Activated CD8-positive, alpha-beta memory T cell treated with anti-CD3 and anti-CD28 coated beads, Interleukin-2, amount 10 ng/mL, durations not matched to agents 7 days and 5 days (primary cell): ENCODE data around the gene EEA1. TPM values are rescaled to one million over a fixed set of nuclear protein-coding genes. Genes with fewer than 3 reads are reported as not detected.
"Not testable (repeated sequence)": the region's sequence is repeated elsewhere in the genome, so short reads cannot be mapped to it uniquely, and the experiment has no call there.

Source experiments
- ATAC-seq: fragments of 150-1000 bp; cut with Tn5 transposase; one replicate; pipeline ENCODE4 v1.10.0; 2021; ENCODE audit warnings: moderate library complexity
- CTCF ChIA-PET: fragments of 350-600 bp; sonication (Branson Sonifier 250); formaldehyde crosslinking; loops from one replicate; lab custom pipeline; 2021; ENCODE audit warnings: antibody characterized with exemption; lab: Charles Lee
- DNase-seq: peaks from one replicate; pipeline ENCODE4 v3.0.0-alpha.2; 2020
- H3K27ac Mint-ChIP-seq: one replicate; pipeline ENCODE4 v1.8.0; 2021; ENCODE audit warnings: mild to moderate bottlenecking, mixed read lengths
- H3K27me3 Mint-ChIP-seq: one replicate; pipeline ENCODE4 v1.8.0; 2021; ENCODE audit warnings: mixed read lengths
- H3K36me3 Mint-ChIP-seq: one replicate; pipeline ENCODE4 v1.8.0; 2021; ENCODE audit warnings: mild to moderate bottlenecking, mixed read lengths
- H3K4me1 Mint-ChIP-seq: one replicate; pipeline ENCODE4 v1.8.0; 2021; ENCODE audit warnings: mixed read lengths
- H3K4me3 Mint-ChIP-seq: one replicate; pipeline ENCODE4 v1.8.0; 2021; ENCODE audit warnings: mild to moderate bottlenecking, moderate library complexity, mixed read lengths
- H3K9me3 Mint-ChIP-seq: one replicate; pipeline ENCODE4 v1.8.0; 2022; ENCODE audit warnings: low read depth, mixed read lengths
- total RNA-seq, 2 experiments: library from RNA; stranded (reverse); gene quantifications; one replicate each; pipeline ENCODE4 v1.2.3, GENCODE V29; 2021

Gene EEA1
- total RNA-seq, 2 experiments from 2014 or later = 14.5 to 14.7 TPM

- DNase-seq (no peak), ATAC-seq (no peak)
- CTCF ChIA-PET = no interaction called here
- Mint-ChIP-seq H3K27me3 (no peaks in the 10 kb centered on the region), H3K4me3 (no peak overlapping the region), H3K36me3 (peaks cover 35% of the 10 kb centered on the region), H3K4me1 (no peaks in the 10 kb centered on the region), H3K27ac (no peak overlapping the region), H3K9me3 (no peaks in the 10 kb centered on the region)
Observed at GRCh38 chr12:92810370-92810769, 118.7 kb downstream of the EEA1 start.

- H3K27ac Mint-ChIP-seq = no peak overlapping the region
- ATAC-seq = no peak
- no peak overlapping the region for H3K4me3 Mint-ChIP-seq
- peaks cover 40% of the 10 kb centered on the region for H3K36me3 Mint-ChIP-seq
- H3K27me3 Mint-ChIP-seq = no peaks in the 10 kb centered on the region
- no peaks in the 10 kb centered on the region for H3K9me3 Mint-ChIP-seq
- H3K4me1 Mint-ChIP-seq = no peaks in the 10 kb centered on the region
- CTCF ChIA-PET = no interaction called here
- no peak for DNase-seq
Observed at GRCh38 chr12:92803903-92804302, 125.2 kb downstream of the EEA1 start.

- H3K9me3 Mint-ChIP-seq = no peaks in the 10 kb centered on the region
- no peak overlapping the region for H3K27ac Mint-ChIP-seq
- H3K27me3 Mint-ChIP-seq = no peaks in the 10 kb centered on the region
- DNase-seq (no peak), ATAC-seq (no peak)
- H3K4me3 Mint-ChIP-seq = no peak overlapping the region
- H3K4me1 Mint-ChIP-seq = no peaks in the 10 kb centered on the region
- peaks cover 38% of the 10 kb centered on the region for H3K36me3 Mint-ChIP-seq
- CTCF ChIA-PET = no interaction called here
Observed at GRCh38 chr12:92802906-92803305, 126.2 kb downstream of the EEA1 start.

- Mint-ChIP-seq H3K27ac (no peak overlapping the region), H3K4me3 (no peak overlapping the region), H3K9me3 (peaks cover 7% of the 10 kb centered on the region), H3K4me1 (no peaks in the 10 kb centered on the region), H3K36me3 (peaks cover 38% of the 10 kb centered on the region), H3K27me3 (no peaks in the 10 kb centered on the region)
- CTCF ChIA-PET = no interaction called here
- no peak for DNase-seq
- ATAC-seq = no peak
Observed at GRCh38 chr12:92796650-92797049, 132.4 kb downstream of the EEA1 start.

GRCh38 chr12:92794814-92795213 lies 134.3 kb downstream of the EEA1 start:
- peaks cover 45% of the 10 kb centered on the region for H3K36me3 Mint-ChIP-seq
- CTCF ChIA-PET = interaction anchor here (1.0 to 1.4 kb wide), 2 partner anchors 132 to 226 kb away, joined by 3 read pairs; no protein-coding TSS in a partner anchor
- H3K4me1 Mint-ChIP-seq = no peaks in the 10 kb centered on the region
- H3K9me3 Mint-ChIP-seq = peaks cover 11% of the 10 kb centered on the region
- ATAC-seq (no peak), DNase-seq (no peak)
- H3K27me3 Mint-ChIP-seq = no peaks in the 10 kb centered on the region
- no peak overlapping the region for H3K27ac Mint-ChIP-seq
- H3K4me3 Mint-ChIP-seq = no peak overlapping the region

- H3K27ac Mint-ChIP-seq, H3K4me1 Mint-ChIP-seq, H3K27me3 Mint-ChIP-seq, ATAC-seq, DNase-seq, H3K4me3 Mint-ChIP-seq: not testable (repeated sequence)
- Mint-ChIP-seq H3K9me3 (peaks cover 11% of the 10 kb centered on the region), H3K36me3 (peaks cover 47% of the 10 kb centered on the region)
- CTCF ChIA-PET = interaction anchor here (1.2 kb wide), 1 partner anchor 9 kb away, joined by 3 read pairs; no protein-coding TSS in a partner anchor
Observed at GRCh38 chr12:92794356-92794755, 134.7 kb downstream of the EEA1 start.

GRCh38 chr12:92786045-92786444 lies 143.1 kb downstream of the EEA1 start:
- CTCF ChIA-PET = interaction anchor here (0.7 to 4.9 kb wide), 10 partner anchors 8 to 633 kb away, joined by 3 to 20 read pairs (median 4); no protein-coding TSS in a partner anchor
- Mint-ChIP-seq H3K27ac (no peak overlapping the region), H3K9me3 (peaks cover 5% of the 10 kb centered on the region), H3K27me3 (no peaks in the 10 kb centered on the region), H3K36me3 (peaks cover 14% of the 10 kb centered on the region), H3K4me1 (peaks cover 5% of the 10 kb centered on the region), H3K4me3 (no peak overlapping the region)
- ATAC-seq (no peak), DNase-seq (no peak)

- Mint-ChIP-seq H3K27me3 (no peaks in the 10 kb centered on the region), H3K9me3 (peaks cover 4% of the 10 kb centered on the region), H3K4me3 (no peak overlapping the region), H3K27ac (no peak overlapping the region), H3K36me3 (peaks cover 10% of the 10 kb centered on the region), H3K4me1 (peaks cover 5% of the 10 kb centered on the region)
- ATAC-seq = no peak
- DNase-seq = no peak
- CTCF ChIA-PET = interaction anchor here (0.7 to 4.9 kb wide), 11 partner anchors 8 to 634 kb away, joined by 3 to 20 read pairs (median 4); partner anchors contain the start of gene EEA1
Observed at GRCh38 chr12:92785563-92785950, 143.5 kb downstream of the EEA1 start.

- Mint-ChIP-seq H3K36me3 (peaks cover 5% of the 10 kb centered on the region), H3K4me3 (no peak overlapping the region), H3K27ac (no peak overlapping the region), H3K4me1 (peaks cover 5% of the 10 kb centered on the region), H3K9me3 (no peaks in the 10 kb centered on the region), H3K27me3 (no peaks in the 10 kb centered on the region)
- ATAC-seq = peak; percentile 96
- peak; percentile 42 for DNase-seq
- CTCF ChIA-PET = interaction anchor here (0.8 to 4.9 kb wide), 10 partner anchors 9 to 635 kb away, joined by 3 to 20 read pairs (median 4); partner anchors contain the start of gene EEA1
Observed at GRCh38 chr12:92784797-92785562, 144.1 kb downstream of the EEA1 start.

GRCh38 chr12:92784356-92784755 lies 144.7 kb downstream of the EEA1 start:
- CTCF ChIA-PET = interaction anchor here (0.6 to 4.9 kb wide), 4 partner anchors 21 to 635 kb away, joined by 3 to 20 read pairs (median 5); no protein-coding TSS in a partner anchor
- H3K9me3 Mint-ChIP-seq = no peaks in the 10 kb centered on the region
- H3K36me3 Mint-ChIP-seq = peaks cover 2% of the 10 kb centered on the region
- DNase-seq (no peak), ATAC-seq (no peak)
- H3K4me3 Mint-ChIP-seq = no peak overlapping the region
- H3K27me3 Mint-ChIP-seq = no peaks in the 10 kb centered on the region
- H3K4me1 Mint-ChIP-seq = peaks cover 5% of the 10 kb centered on the region
- H3K27ac Mint-ChIP-seq = no peak overlapping the region

- no peaks in the 10 kb centered on the region for H3K9me3 Mint-ChIP-seq
- CTCF ChIA-PET = no interaction called here
- peaks cover 14% of the 10 kb centered on the region for H3K36me3 Mint-ChIP-seq
- H3K27me3 Mint-ChIP-seq = no peaks in the 10 kb centered on the region
- H3K27ac Mint-ChIP-seq = no peak overlapping the region
- H3K4me1 Mint-ChIP-seq = no peaks in the 10 kb centered on the region
- no peak for DNase-seq
- H3K4me3 Mint-ChIP-seq = no peak overlapping the region
- no peak for ATAC-seq
Observed at GRCh38 chr12:92779902-92780301, 149.2 kb downstream of the EEA1 start.

GRCh38 chr12:92778525-92778924 lies 150.6 kb downstream of the EEA1 start:
- Mint-ChIP-seq H3K4me1 (no peaks in the 10 kb centered on the region), H3K9me3 (no peaks in the 10 kb centered on the region), H3K36me3 (peaks cover 14% of the 10 kb centered on the region), H3K4me3 (no peak overlapping the region), H3K27me3 (no peaks in the 10 kb centered on the region), H3K27ac (no peak overlapping the region)
- DNase-seq (no peak), ATAC-seq (no peak)
- CTCF ChIA-PET = interaction anchor here (0.6 to 1.0 kb wide), 2 partner anchors 56 to 619 kb away, joined by 3 read pairs; no protein-coding TSS in a partner anchor

GRCh38 chr12:92775416-92775815 lies 153.7 kb downstream of the EEA1 start:
- no peak overlapping the region for H3K4me3 Mint-ChIP-seq
- no peaks in the 10 kb centered on the region for H3K9me3 Mint-ChIP-seq
- CTCF ChIA-PET = no interaction called here
- DNase-seq = no peak
- H3K27ac Mint-ChIP-seq = no peak overlapping the region
- H3K4me1 Mint-ChIP-seq = peaks cover 2% of the 10 kb centered on the region
- no peaks in the 10 kb centered on the region for H3K27me3 Mint-ChIP-seq
- peaks cover 14% of the 10 kb centered on the region for H3K36me3 Mint-ChIP-seq
- ATAC-seq = no peak

GRCh38 chr12:92771001-92771400 lies 158.1 kb downstream of the EEA1 start:
- no peak for DNase-seq
- no peak for ATAC-seq
- CTCF ChIA-PET = no interaction called here
- Mint-ChIP-seq H3K4me1 (peaks cover 14% of the 10 kb centered on the region), H3K36me3 (peaks cover 2% of the 10 kb centered on the region), H3K4me3 (no peak overlapping the region), H3K27ac (no peak overlapping the region), H3K27me3 (no peaks in the 10 kb centered on the region), H3K9me3 (no peaks in the 10 kb centered on the region)
